AG08396 (cell line): Measurements from ENCODE around the gene HTT.
A peak's percentile ranks its signal among the peaks of the same experiment; 100 is the strongest.

Source experiments
- DNase-seq: peaks from one replicate; pipeline ENCODE4 v3.0.0; 2012; ENCODE audit warnings: low spot score, mixed read lengths

The HTT gene

GRCh38 chr4:3250438-3250955, 176.0 kb downstream of the HTT start:
- no peak for DNase-seq

GRCh38 chr4:3250956-3251690, 176.6 kb downstream of the HTT start:
- no peak for DNase-seq

GRCh38 chr4:3251691-3252479, 177.4 kb downstream of the HTT start:
- DNase-seq = no peak

- no peak for DNase-seq
These were observed 178.0 kb downstream of the HTT start for GRCh38 chr4:3252480-3252828.

- no peak for DNase-seq
These were observed 178.6 kb downstream of the HTT start for GRCh38 chr4:3252831-3253641.

GRCh38 chr4:3253808-3254207, 179.3 kb downstream of the HTT start:
- no peak for DNase-seq

- DNase-seq = no peak
These were observed 180.0 kb downstream of the HTT start for GRCh38 chr4:3254302-3255131.

- DNase-seq = no peak
These were observed 181.2 kb downstream of the HTT start for GRCh38 chr4:3255611-3256186.

- DNase-seq = no peak
These were observed 182.0 kb downstream of the HTT start for GRCh38 chr4:3256230-3257102.

- DNase-seq = no peak
These were observed 182.6 kb downstream of the HTT start for GRCh38 chr4:3257103-3257555.

GRCh38 chr4:3257556-3258482, 183.3 kb downstream of the HTT start:
- DNase-seq = peak; percentile 73

- DNase-seq = no peak
These were observed 187.1 kb downstream of the HTT start for GRCh38 chr4:3261411-3262207.

- no peak for DNase-seq
These were observed 187.9 kb downstream of the HTT start for GRCh38 chr4:3262208-3263052.

GRCh38 chr4:3263053-3263875, 188.8 kb downstream of the HTT start:
- no peak for DNase-seq

GRCh38 chr4:3263876-3264193, 189.4 kb downstream of the HTT start:
- DNase-seq = no peak

GRCh38 chr4:3266076-3266475, 191.6 kb downstream of the HTT start:
- no peak for DNase-seq
